Right cardiac atrium (tissue), 5 donors: Measurements from ENCODE around the gene USH2A. TPM values are rescaled to one million over a fixed set of nuclear protein-coding genes. Genes with fewer than 3 reads are reported as not detected.

ENCODE experiments used
- ATAC-seq, 2 donors: fragments of 200-7000 bp; cut with Tn5 transposase; one replicate each; pipeline versions ENCODE4 v1.8.0 to v1.9.1; 2020; ENCODE audit warnings: moderate library complexity in 2 of 2, mild to moderate bottlenecking in 1 of 2
- DNase-seq, 3 donors: peaks; one replicate each; pipeline ENCODE4 v3.0.0-alpha.2; 2020
- H3K27ac ChIP-seq: one replicate; pipeline ENCODE4 v1.5.1; 2013; ENCODE audit warnings: mild to moderate bottlenecking, low read length, control low read depth, moderate library complexity
- H3K27me3 ChIP-seq: one replicate; pipeline ENCODE4 v1.6.1; 2013; ENCODE audit not compliant: control insufficient read depth, insufficient read depth
- H3K4me1 ChIP-seq: one replicate; pipeline ENCODE4 v1.6.1; 2013; ENCODE audit warnings: low read length; ENCODE audit not compliant: control insufficient read depth, insufficient read depth
- H3K4me3 ChIP-seq: one replicate; pipeline ENCODE4 v1.5.1; 2013; ENCODE audit warnings: low read length, control low read depth
- H3K9me3 ChIP-seq: one replicate; pipeline ENCODE4 v1.6.1; 2013; ENCODE audit warnings: low read length; ENCODE audit not compliant: control insufficient read depth
- WGBS: extraction: QIAGEN DNeasy Blood & Tissue Kit; methylation state at CpG from one replicate; pipeline ENCODE4 v1.1.7; 2013; 5-methylcytosine and 5-hydroxymethylcytosine counted together
- intact Hi-C, 4 donors: fragments of 100-400 bp; cut with DNase I; formaldehyde crosslinking; loops; one replicate each; pipeline versions ENCODE4 v1.11.0 to v1.14.0; 2022 to 2023
- polyA plus RNA-seq: library from polyadenylated mRNA; stranded (reverse); fragments of 200-250 nt; gene quantifications from one replicate; pipeline ENCODE4 v1.2.3, GENCODE V29; 2013
- total RNA-seq, 4 donors: library from RNA; stranded (reverse); fragmentation: NEBNext Ultra II Directional; extraction: Animal tissue kit (Norgen Biotek cat#: 25700); gene quantifications; one replicate each; pipeline ENCODE4 v1.2.1, GENCODE V29; 2021
- donor health status: healthy with polysubstance abuse.
- donor health status: DM: no; HTN: yes; CAD: no.
- donor health status: DM: no; HTN: no; CAD: no.
- donor health status: DM: no; HTN: yes; CAD: no; lungs with severe emphysema.
- donor health status: DM: yes; HTN: yes; CAD: no.

USH2A gene
- total and polyA plus RNA-seq, 5 donors = 0.29 to 4.8 (median 3.5) TPM

DNA sequence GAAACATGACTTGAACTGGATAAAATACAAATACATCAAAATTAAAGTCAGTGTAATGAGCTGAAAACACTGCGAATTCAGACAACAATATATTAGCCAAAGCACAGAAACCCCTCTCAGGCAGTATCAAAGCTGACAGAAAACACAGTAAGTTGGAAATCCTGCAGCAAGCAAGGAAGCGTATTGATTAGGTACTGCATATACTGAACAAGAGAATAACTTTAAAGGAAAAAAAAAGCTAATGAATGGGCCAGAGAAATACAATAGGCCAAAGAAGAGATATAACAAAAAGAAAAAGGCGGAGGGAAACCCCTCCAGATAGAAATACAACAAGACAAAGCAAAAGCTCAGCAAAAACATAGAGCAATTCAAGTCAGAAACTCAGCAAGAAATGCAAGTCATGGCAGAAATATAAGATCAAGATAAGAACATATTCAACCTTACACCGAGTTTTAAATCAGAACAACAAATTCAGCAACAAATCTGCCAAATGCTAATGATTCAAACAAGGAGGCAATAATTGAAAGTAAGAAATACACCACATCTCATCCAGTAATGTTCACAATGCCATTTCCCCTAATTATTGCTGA lies 299.0 kb downstream of the USH2A start:
- intact Hi-C loops = no loop called here
- WGBS = 82% methylated on average over 4 of the region's 4 CpGs
- Histone ChIP-seq H3K27me3 (no peaks in the 10 kb centered on the region), H3K4me1 (no peaks in the 10 kb centered on the region), H3K27ac (no peak overlapping the region), H3K4me3 (no peak overlapping the region), H3K9me3 (no peaks in the 10 kb centered on the region)
- ATAC-seq (no peak), DNase-seq (no peak)

- intact Hi-C loops = no loop called here
Observed at GRCh38 chr1:216123446-216124191, 299.6 kb downstream of the USH2A start.

DNA sequence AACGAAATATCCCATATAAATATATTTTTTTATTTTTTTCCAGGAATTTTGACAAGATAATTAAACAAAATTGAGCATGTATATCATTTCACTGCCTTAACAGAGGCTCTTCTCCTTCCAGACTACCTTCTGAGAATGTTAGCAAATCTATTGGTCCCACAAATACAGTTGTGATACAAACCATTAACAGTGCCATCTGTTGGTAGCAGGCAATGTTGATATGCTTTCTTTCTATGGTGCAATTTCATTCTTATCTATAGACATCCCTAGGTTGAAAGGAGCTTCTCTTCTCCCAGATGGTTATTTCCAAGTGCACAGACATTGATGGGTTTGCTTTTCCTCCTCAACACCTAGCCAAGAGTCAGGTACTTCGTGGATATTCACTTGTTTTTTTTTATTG lies 303.6 kb downstream of the USH2A start:
- Histone ChIP-seq H3K27ac (no peak overlapping the region), H3K9me3 (no peaks in the 10 kb centered on the region), H3K4me3 (no peak overlapping the region), H3K4me1 (no peaks in the 10 kb centered on the region), H3K27me3 (no peaks in the 10 kb centered on the region)
- ATAC-seq (no peak), DNase-seq (no peak)
- 48% methylated on average over 2 of the region's 2 CpGs for WGBS
- intact Hi-C loops = no loop called here

More at GRCh38 chr1:216123446-216124191, 299.6 kb downstream of the USH2A start:
- DNase-seq (no peak), ATAC-seq (no peak)
- H3K27me3 ChIP-seq = no peaks in the 10 kb centered on the region
- no peak overlapping the region for H3K4me3 ChIP-seq
- no peaks in the 10 kb centered on the region for H3K4me1 ChIP-seq
- H3K27ac ChIP-seq = no peak overlapping the region
- WGBS = 0% methylated on average over 2 of the region's 2 CpGs
- no peaks in the 10 kb centered on the region for H3K9me3 ChIP-seq

GRCh38 chr1:216114180-216114579 lies 309.1 kb downstream of the USH2A start:
- Histone ChIP-seq H3K4me3 (no peak overlapping the region), H3K27ac (no peak overlapping the region), H3K9me3 (no peaks in the 10 kb centered on the region), H3K27me3 (no peaks in the 10 kb centered on the region), H3K4me1 (no peaks in the 10 kb centered on the region)
- ATAC-seq (no peak), DNase-seq (no peak)
- intact Hi-C loops = no loop called here

GRCh38 chr1:216113181-216113580 lies 310.1 kb downstream of the USH2A start:
- H3K9me3 ChIP-seq = no peaks in the 10 kb centered on the region
- DNase-seq = no peak
- no peak overlapping the region for H3K27ac ChIP-seq
- WGBS = 81% methylated on average over 4 of the region's 4 CpGs
- intact Hi-C loops = no loop called here
- H3K4me1 ChIP-seq = no peaks in the 10 kb centered on the region
- ATAC-seq = no peak
- H3K27me3 ChIP-seq = no peaks in the 10 kb centered on the region
- no peak overlapping the region for H3K4me3 ChIP-seq

DNA sequence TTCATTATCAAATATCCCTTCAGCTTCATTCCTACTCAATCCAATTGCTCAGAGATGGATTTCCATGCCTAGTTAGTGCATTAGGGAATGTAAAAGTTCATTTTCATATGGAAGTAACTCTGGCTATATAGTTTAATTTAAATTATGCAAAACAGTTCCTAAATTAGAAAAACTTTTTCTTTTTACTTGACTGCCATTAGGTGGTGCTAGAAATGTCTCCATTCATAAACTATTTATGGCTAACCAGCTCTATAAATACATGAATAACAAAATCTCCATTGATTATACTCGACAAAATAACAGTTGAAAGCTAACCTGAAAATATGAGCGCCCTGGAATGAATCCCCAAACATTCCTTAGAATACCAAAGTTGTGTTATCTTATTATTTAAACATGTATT lies 311.4 kb downstream of the USH2A start:
- WGBS = 65% methylated on average over 2 of the region's 2 CpGs
- intact Hi-C loops = no loop called here
- ATAC-seq (no peak), DNase-seq (no peak)
- Histone ChIP-seq H3K27me3 (no peaks in the 10 kb centered on the region), H3K27ac (no peak overlapping the region), H3K4me1 (no peaks in the 10 kb centered on the region), H3K4me3 (no peak overlapping the region), H3K9me3 (no peaks in the 10 kb centered on the region)

GRCh38 chr1:216095400-216095799 lies 327.8 kb downstream of the USH2A start:
- H3K27me3 ChIP-seq = no peaks in the 10 kb centered on the region
- no peaks in the 10 kb centered on the region for H3K4me1 ChIP-seq
- DNase-seq = no peak
- intact Hi-C loops = no loop called here
- no peak for ATAC-seq
- no peak overlapping the region for H3K27ac ChIP-seq
- WGBS = 70% methylated on average over 4 of the region's 4 CpGs
- no peak overlapping the region for H3K4me3 ChIP-seq
- H3K9me3 ChIP-seq = no peaks in the 10 kb centered on the region

- H3K4me3 ChIP-seq = no peak overlapping the region
- no peak overlapping the region for H3K27ac ChIP-seq
- DNase-seq (no peak), ATAC-seq (no peak)
- WGBS = 89% methylated on average over 6 of the region's 6 CpGs
- no peaks in the 10 kb centered on the region for H3K9me3 ChIP-seq
- intact Hi-C loops = no loop called here
- H3K27me3 ChIP-seq = no peaks in the 10 kb centered on the region
- no peaks in the 10 kb centered on the region for H3K4me1 ChIP-seq
Observed at GRCh38 chr1:216090556-216090955, 332.7 kb downstream of the USH2A start.

GRCh38 chr1:216086678-216087077 lies 336.6 kb downstream of the USH2A start:
- Histone ChIP-seq H3K4me3 (no peak overlapping the region), H3K4me1 (no peaks in the 10 kb centered on the region), H3K27me3 (no peaks in the 10 kb centered on the region), H3K27ac (no peak overlapping the region), H3K9me3 (no peaks in the 10 kb centered on the region)
- DNase-seq = no peak
- intact Hi-C loops = no loop called here
- 86% methylated on average over 3 of the region's 3 CpGs for WGBS
- ATAC-seq = no peak

DNA sequence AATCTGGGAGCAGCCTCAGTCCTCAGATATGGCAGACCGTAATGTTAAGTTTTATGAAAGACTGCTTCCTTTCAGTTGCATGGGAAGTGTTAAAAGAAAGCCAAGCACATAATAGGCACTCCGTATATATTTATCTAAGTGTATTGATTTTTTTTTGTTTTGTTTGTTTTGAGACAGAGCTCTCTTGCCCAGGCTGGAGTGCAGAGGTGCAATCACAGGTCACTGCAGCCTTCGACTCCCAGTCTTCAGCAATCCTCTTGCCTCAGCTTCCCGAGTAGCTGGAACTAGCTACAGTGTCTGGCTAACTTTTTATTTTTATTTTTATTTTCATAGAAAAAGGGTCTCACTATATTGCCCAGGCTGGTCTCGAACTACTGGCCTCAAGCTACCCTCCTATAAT lies 341.8 kb downstream of the USH2A start:
- DNase-seq (no peak), ATAC-seq (no peak)
- Histone ChIP-seq H3K27me3 (no peaks in the 10 kb centered on the region), H3K9me3 (no peaks in the 10 kb centered on the region), H3K27ac (no peak overlapping the region), H3K4me3 (no peak overlapping the region), H3K4me1 (no peaks in the 10 kb centered on the region)
- 71% methylated on average over 5 of the region's 5 CpGs for WGBS
- intact Hi-C loops = no loop called here

- Histone ChIP-seq H3K27ac (no peak overlapping the region), H3K4me1 (no peaks in the 10 kb centered on the region), H3K4me3 (no peak overlapping the region), H3K27me3 (no peaks in the 10 kb centered on the region), H3K9me3 (no peaks in the 10 kb centered on the region)
- intact Hi-C loops = no loop called here
- WGBS = 70% methylated on average over 2 of the region's 2 CpGs
- no peak for ATAC-seq
- DNase-seq = no peak
Observed at GRCh38 chr1:216076751-216077150, 346.5 kb downstream of the USH2A start.
